Measurements from ENCODE around the gene MYADML2.

DNA sequence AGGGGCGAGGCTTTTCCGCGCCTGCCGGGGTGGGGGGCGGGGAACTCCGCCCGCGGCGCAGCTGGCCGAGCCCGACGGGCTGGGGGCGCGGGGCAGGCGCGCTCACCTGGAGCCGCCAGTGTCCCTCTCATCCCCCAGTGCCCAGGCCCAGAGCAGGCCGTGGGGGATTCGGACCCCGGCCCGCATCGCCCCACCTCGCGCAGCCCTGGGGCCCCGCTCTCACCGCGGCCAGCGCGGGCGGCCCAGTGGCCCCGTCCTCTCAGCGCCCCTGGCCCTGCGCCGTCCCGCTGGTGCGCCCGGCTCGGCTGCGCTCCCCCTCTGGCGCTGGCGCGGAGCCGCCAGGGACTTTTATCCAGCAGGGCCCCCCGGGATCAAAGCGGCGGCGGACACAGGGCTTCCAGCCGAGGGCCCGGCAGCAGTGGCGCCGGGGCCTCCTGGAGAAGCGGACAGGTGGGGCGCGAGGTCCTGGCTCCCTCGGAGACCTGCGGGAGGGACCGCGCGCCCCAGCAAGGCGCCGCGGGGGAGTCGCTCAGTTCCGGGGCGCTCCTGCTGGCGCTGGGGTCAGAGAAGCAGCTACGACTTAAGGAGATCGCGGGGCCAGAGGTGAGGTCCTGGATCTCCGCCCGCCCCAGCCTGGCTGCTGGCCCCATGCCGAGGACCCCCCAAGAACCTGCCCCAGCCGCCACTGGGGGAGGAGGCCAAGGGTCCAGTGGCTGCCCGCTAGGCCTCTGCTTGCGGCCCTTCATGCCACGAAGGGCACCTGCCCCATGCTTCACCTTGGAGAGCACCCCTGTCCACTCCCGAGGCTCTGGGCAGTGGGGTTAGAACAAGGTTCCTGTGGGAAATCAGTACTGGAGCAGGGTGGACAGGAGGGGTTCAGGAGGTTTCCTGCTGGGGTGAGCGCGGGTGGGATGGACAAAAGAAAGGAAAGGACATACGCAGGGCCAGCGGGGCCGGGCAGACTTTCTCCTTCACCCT lies 14.8 kb upstream of the MYADML2 start:
- TF ChIP-seq ZFP3 (CRISPR knock-in tag; IDR thresholded peaks at IDR 0.05), result no peak
- TF ChIP-seq ARNTL (CRISPR knock-in tag; IDR thresholded peaks at IDR 0.05; ENCODE audit: borderline replicate concordance, low read depth), result no peak

Measured in SK-N-SH treated with all-trans-retinoic acid at 6 μM for 48 hours (cell line).